Testis (tissue), 2 donors: ENCODE data around the gene GRK4.

Experiments
- CTCF ChIP-seq, 3 experiments: fragments of 450-650 bp in 2 of 3; fragments of 200-600 bp in 1 of 3; sonication (generic) in 1 of 3; IDR thresholded peaks; one replicate each; pipeline ENCODE4 v1.5.1; 2016 to 2019; ENCODE audit warnings: antibody characterized with exemption in 3 of 3, mild to moderate bottlenecking in 2 of 3, moderate library complexity in 1 of 3
- POLR2A ChIP-seq: fragments of 450-650 bp; IDR thresholded peaks from one replicate; pipeline ENCODE4 v1.6.1; 2017; ENCODE audit warnings: antibody characterized with exemption, mild to moderate bottlenecking, moderate library complexity

- TF ChIP-seq CTCF (IDR thresholded peaks at IDR 0.05): no peak
- no peak for TF ChIP-seq POLR2A
Observed at GRCh38 chr4:3043282-3044020, 80.1 kb downstream of the GRK4 start.
